GM18526 (cell line): ENCODE measurements around the gene METTL22.

Source experiments
- POLR2A ChIP-seq: IDR thresholded peaks from 3 replicates; pipeline ENCODE4 v1.6.1; 2011; ENCODE audit not compliant: insufficient read length; ENCODE audit errors: extremely low read depth

Gene METTL22

DNA sequence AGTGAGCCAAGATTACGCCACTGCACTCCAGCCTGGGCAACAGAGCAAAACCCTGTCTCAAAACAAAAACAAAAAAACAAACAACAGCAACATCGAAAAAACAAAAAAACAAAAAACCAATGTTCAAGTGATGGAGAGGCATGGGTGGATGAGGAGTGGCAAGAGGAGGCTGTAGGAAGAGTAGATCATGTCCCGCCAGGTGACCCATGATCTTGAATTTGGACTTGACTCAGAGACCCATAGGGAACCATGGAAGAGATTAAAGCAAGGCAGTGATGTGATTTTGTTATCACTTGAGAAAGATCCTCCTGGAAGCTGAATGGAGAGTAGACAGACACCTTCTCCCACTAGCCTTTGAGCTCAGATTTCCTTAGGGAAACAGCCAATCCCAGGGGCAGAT, 64.1 kb downstream of the METTL22 start:
- TF ChIP-seq POLR2A = no peak

DNA sequence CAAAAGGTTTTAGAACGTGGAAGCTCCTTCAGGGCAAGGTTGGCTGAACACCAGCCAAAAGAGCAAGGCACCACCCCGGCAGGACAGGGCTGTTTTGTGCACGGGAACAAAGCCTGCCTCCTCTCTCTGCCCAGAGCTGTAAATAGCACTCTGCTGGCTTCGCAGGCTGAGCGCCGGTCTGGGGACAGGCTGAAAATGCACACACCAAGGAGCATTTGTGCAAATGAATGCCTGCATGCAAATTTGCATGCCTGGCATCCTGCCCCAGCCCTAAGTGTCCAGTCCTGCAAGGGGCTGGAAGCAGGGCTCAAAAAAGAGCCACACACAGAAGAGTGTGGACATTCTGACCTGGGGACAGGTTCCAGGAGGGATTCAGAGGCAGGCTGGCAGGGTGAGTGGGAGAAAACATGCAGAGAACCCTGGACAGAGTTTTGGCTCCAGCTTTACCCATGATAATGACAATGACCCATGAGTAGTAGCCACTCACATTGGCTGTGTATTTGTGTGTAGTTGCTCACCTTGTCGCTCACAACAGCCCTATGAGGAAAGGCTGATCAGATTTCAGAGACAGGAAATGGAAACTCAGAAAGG, 64.6 kb downstream of the METTL22 start:
- no peak for TF ChIP-seq POLR2A

DNA sequence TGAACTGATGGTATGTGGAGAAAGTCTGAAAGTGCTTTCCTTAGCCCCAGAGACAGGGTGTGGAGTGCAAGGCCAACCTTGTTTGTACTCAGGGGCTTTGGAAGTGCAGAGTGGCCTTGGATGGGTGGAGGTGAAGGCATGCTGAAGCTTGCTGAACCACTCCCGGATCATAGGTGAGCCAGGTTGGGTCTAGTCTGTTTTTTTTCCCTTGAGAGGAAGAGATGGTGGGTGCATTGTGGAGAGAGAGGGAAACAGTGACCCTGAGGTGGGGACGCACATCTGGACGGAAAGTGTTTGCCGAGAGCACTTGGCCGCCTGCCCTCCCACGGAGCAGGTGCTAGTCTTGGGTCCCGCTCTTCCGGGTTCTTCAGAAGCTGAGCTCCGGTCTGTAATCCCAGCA, 65.4 kb downstream of the METTL22 start:
- TF ChIP-seq POLR2A = no peak

- TF ChIP-seq POLR2A = no peak
These were observed 68.2 kb downstream of the METTL22 start for GRCh38 chr16:8689686-8690085.

DNA sequence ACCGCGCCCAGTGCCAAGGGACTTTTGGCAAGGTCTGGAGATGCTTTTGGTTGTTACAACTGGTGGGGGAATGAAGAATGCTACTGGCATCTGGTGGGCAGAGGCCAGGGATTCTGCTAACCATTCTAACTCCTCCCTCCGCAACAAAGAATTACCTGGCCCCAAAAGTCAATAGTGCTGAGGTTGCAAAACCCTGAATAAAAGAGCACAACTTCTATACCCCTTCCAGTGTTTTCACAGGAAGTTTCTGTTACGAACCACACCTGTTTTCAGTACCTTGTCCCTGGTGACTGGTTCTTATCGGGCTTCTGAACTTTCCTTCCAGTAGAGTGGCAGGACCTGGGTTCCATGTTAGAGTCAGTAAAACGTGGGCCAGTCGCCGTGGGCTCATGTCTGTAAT, 70.2 kb downstream of the METTL22 start:
- TF ChIP-seq POLR2A = no peak

DNA sequence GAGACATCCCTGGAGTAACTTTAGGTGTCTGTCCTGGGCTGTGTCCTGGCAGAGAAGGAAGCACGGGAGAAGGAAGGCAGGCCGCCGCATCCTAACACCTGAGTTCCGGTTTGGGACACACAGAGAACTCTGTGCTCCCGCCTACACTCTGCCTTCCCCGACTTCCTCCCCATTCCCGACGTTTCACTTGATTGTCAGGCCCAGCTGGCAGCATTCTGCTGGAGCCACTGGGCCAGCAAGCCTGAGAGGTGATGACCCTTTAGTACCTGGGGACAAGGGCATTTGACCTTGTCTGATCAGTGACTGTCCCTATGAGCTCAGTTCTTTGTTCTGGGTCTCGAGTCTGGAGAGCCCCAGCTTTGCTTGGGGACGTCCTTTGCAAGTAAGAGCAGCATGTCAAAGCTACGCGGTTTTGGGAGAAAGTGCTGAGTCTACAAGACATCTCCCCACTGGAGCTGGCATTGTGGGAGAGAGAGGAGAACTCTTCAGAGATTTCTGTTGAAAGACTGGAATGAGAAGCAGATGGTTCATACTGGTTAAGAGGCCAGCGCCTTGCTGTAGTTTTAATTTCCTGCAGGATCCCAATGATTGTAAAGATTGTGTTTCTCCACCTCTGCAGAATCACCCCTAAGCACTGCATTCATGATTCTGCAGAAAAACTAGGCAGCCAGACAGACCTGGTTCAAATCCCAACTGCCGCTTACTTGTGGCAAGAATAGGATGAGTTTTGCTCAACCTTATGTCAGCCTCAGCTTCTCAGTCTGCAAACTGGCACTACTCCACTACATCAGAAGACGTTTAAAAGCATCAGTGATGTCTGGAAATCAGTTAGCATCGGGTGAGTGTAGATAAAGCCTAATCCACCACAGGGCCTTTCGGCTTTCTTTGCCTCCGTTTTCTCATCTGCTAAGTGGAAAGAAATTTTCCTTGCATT, 73.6 kb downstream of the METTL22 start:
- no peak for TF ChIP-seq POLR2A

GRCh38 chr16:8696880-8697279, 75.4 kb downstream of the METTL22 start:
- no peak for TF ChIP-seq POLR2A

DNA sequence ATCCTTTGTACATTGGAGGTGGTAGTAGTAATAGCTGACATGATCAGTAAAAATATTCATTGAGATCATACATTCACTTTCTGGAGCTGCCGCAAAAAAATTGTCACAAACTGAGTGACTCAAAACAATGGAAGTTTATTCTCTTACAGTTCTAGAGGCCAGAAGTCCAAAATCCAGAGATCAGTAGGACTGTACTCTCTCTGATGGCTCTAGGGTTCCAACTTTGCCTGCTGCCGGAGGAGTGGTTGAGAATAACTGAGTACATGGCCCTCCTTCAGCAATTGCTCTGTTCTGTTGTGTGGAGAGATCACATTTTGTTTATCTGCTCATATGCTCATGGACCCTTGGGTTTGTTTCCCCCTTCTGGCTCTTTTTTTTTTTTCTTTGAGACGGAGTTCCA, 76.5 kb downstream of the METTL22 start:
- TF ChIP-seq POLR2A = no peak
